Measurements from ENCODE around the gene RCC2.

DNA sequence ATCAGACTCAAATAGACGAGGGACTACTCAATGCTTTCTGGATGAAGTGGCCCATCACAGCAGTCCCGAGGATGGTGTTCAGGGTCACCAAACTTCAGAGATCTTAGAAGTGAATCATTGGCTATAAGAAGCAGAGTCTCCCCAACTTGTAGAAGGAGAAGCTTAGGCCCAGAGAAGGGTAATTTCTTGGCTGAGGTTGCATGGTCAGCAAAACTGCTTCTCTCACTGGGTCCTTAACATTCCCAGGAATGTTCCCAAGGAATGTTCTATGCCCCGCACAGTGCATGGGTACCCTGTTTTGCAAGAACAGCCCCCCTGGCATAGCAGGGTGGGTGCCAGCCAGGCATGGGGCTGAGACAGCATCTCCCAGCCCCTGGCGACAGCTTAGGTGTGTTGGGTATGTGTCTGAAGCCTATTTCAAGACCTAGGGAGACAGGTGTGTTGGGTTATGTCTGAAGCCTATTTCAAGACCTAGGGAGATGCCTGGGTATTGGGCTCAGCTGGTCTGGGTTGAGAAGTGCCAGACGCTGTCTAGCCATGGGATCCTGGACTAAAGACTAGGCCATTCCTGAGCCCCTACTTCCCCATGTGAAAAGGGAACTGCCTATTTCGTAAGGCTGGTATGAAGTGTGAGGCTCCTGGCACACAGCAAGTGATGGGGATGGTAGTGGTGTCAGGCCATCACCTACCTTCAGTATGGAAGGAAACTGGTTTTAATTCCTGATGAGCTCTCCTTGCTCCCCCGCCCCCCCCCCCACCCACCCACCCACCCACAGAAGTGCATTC, 41.4 kb downstream of the RCC2 start:
- TF ChIP-seq CTCF (optimal IDR thresholded peaks at IDR 0.05 in 1 of 3, IDR thresholded peaks at IDR 0.05 in 1 of 3, conservative IDR thresholded peaks at IDR 0.05 in 1 of 3; ENCODE audit: extremely low read depth in 1 of 3, insufficient read depth in 2 of 3, low read length in 3 of 3) (no peak), EZH2 (IDR thresholded peaks at IDR 0.05; ENCODE audit: low read length) (no peak)

Data from keratinocyte (primary cell).